RWPE2 (cell line): Measurements from ENCODE around the gene PDE4B.

Experiments used
- ATAC-seq: fragments of 200-7000 bp; cut with Tn5 transposase; 3 replicates; pipeline ENCODE4 v1.9.1; 2021; ENCODE audit warnings: low read depth
- DNase-seq: peaks from one replicate; pipeline ENCODE4 v3.0.0-alpha.2; 2020; ENCODE audit warnings: low spot score
- H3K27ac ChIP-seq: fragments of 450-650 bp; 2 replicates; pipeline ENCODE4 v1.5.1; 2017; ENCODE audit warnings: mild to moderate bottlenecking; ENCODE audit not compliant: poor library complexity, severe bottlenecking
- H3K27me3 ChIP-seq: fragments of 250-450 bp; sonication (Bioruptor Pico); 2 replicates; pipeline ENCODE4 v1.5.1; 2021; ENCODE audit warnings: mild to moderate bottlenecking, moderate library complexity; ENCODE audit not compliant: insufficient read depth, poor library complexity, severe bottlenecking
- H3K36me3 ChIP-seq: fragments of 250-450 bp; sonication (Bioruptor Pico); 2 replicates; pipeline ENCODE4 v1.5.1; 2020; ENCODE audit warnings: low read depth, mild to moderate bottlenecking, moderate library complexity
- H3K4me1 ChIP-seq: fragments of 250-450 bp; sonication (Bioruptor Pico); 2 replicates; pipeline ENCODE4 v1.5.1; 2021; ENCODE audit warnings: mild to moderate bottlenecking, moderate library complexity; ENCODE audit not compliant: insufficient read depth, poor library complexity, severe bottlenecking
- H3K4me3 ChIP-seq: fragments of 250-450 bp; sonication (Bioruptor Pico); 2 replicates; pipeline ENCODE4 v1.5.1; 2021; ENCODE audit warnings: mild to moderate bottlenecking, moderate library complexity; ENCODE audit not compliant: severe bottlenecking
- H3K9me3 ChIP-seq: fragments of 250-450 bp; sonication (Bioruptor Pico); 2 replicates; pipeline ENCODE4 v1.5.1; 2021; ENCODE audit warnings: mild to moderate bottlenecking, moderate library complexity; ENCODE audit not compliant: severe bottlenecking
- TF ChIP-seq, protein P1 (sequence below): fragments of 450-650 bp; IDR thresholded peaks from one replicate; pipeline ENCODE4 v1.5.1; 2017; ENCODE audit warnings: mild to moderate bottlenecking, moderate library complexity; ENCODE audit not compliant: poor library complexity, severe bottlenecking

PDE4B gene

DNA sequence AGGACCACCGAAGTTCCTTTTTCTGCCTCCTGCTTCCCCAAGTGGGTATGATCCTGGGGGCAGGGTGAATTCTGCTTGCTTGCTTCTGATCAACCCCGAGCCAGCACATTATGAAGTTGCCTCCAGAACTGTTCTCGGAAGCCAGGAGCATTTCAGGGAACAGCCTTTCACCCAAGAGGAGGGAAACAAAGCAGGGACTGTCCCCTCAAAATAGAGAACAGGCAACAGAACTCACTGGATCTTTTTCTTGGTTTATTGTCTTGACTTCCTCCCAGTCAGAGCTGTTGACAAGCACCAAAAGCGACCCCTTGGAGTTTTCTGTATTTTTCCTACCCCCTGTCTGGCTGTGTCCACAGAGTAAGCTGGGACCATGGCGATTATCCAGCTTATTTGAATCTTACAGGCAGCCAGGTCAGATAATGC, 482.9 kb downstream of the PDE4B start:
- DNase-seq (no peak), ATAC-seq (no peak)
- Histone ChIP-seq H3K9me3 (no peaks in the 10 kb centered on the region), H3K36me3 (no peaks in the 10 kb centered on the region), H3K27me3 (no peaks in the 10 kb centered on the region), H3K4me3 (no peak overlapping the region), H3K4me1 (peaks cover 24% of the 10 kb centered on the region), H3K27ac (no peak overlapping the region)
- TF ChIP-seq, protein P1, sequence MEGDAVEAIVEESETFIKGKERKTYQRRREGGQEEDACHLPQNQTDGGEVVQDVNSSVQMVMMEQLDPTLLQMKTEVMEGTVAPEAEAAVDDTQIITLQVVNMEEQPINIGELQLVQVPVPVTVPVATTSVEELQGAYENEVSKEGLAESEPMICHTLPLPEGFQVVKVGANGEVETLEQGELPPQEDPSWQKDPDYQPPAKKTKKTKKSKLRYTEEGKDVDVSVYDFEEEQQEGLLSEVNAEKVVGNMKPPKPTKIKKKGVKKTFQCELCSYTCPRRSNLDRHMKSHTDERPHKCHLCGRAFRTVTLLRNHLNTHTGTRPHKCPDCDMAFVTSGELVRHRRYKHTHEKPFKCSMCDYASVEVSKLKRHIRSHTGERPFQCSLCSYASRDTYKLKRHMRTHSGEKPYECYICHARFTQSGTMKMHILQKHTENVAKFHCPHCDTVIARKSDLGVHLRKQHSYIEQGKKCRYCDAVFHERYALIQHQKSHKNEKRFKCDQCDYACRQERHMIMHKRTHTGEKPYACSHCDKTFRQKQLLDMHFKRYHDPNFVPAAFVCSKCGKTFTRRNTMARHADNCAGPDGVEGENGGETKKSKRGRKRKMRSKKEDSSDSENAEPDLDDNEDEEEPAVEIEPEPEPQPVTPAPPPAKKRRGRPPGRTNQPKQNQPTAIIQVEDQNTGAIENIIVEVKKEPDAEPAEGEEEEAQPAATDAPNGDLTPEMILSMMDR: no peak

DNA sequence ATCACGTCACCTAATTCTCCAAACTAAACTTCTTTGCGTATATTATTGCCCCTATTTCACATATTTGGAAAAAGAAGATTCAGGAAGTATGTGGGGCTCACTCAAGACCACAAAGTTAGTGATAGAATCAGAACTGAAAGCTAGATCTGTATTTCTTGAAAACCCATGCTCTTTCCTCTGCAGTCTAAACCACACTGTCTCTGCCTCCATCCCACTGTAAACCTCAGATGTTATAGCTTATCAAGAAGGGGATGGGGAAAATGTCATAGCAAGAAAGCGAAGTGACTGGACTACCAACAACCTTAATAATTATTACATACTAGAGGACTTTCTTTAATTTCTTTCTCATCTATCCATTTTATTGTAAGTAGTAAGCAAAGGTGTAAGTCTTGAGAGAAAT, 483.5 kb downstream of the PDE4B start:
- no peak for DNase-seq
- Histone ChIP-seq H3K4me3 (no peak overlapping the region), H3K27me3 (no peaks in the 10 kb centered on the region), H3K4me1 (peaks cover 18% of the 10 kb centered on the region), H3K36me3 (no peaks in the 10 kb centered on the region), H3K9me3 (no peaks in the 10 kb centered on the region), H3K27ac (no peak overlapping the region)
- TF ChIP-seq, protein P1: no peak
- ATAC-seq: no peak

DNA sequence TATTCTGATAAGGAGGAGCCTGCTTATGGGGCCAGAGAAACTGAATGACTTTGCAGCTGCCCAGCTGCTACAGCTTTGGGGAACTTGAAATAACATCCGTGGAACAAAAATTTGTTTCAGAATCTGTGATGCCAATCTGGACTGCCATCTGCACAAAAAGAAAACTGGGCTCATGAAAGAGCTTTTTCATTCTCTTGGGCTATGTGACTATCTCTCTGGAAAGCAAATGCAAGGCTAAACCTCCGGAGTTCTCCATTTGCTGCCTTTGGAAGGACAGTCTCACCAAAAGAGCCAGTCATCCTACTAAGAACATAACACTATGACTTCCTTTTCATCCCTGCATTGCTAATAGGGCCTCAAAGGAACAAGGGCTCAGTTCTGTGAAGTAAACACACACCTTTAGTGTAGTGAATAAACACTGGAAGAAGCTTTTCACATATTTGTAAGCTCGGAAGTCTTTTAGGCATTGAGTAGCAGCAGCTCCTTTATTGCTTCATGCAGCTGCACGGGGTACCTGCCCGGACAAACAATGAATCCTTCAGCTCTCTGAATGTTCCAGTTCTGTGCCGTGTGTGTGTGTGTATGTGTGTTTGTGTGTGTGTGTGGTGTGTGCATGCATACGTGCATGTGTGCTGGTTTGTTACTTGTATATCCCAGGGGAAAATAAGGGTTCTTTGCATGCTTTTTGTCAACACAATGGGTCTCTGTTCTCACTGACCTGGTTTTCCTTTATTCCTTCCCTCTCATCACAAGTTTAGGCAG, 485.7 kb downstream of the PDE4B start:
- Histone ChIP-seq H3K4me3 (no peak overlapping the region), H3K4me1 (peaks cover 6% of the 10 kb centered on the region), H3K36me3 (no peaks in the 10 kb centered on the region), H3K27me3 (no peaks in the 10 kb centered on the region), H3K9me3 (no peaks in the 10 kb centered on the region), H3K27ac (no peak overlapping the region)
- TF ChIP-seq, protein P1: no peak
- ATAC-seq (no peak), DNase-seq (no peak)

DNA sequence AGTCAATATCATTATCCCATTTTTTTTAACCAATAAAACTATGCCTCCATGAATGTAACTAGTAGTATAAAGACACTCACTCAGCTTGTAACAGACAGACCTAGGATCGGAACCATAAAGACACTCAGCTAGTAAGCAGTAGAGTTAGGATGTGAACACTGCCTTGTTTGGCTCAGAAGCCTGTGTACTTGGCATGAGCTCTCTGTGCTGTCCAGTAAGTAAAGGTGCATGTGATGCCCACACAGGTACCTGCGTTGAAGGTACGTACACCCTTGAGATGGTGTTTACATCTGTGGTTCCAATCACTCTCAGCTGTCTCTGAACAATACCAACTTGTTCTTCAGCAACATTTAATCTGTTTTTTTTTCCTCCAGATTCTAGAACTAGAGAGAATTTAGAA, 489.1 kb downstream of the PDE4B start:
- H3K9me3 ChIP-seq: no peaks in the 10 kb centered on the region
- peaks cover 6% of the 10 kb centered on the region for H3K4me1 ChIP-seq
- ATAC-seq: no peak
- DNase-seq: no peak
- no peak overlapping the region for H3K4me3 ChIP-seq
- TF ChIP-seq, protein P1: no peak
- no peak overlapping the region for H3K27ac ChIP-seq
- no peaks in the 10 kb centered on the region for H3K36me3 ChIP-seq
- H3K27me3 ChIP-seq: no peaks in the 10 kb centered on the region

DNA sequence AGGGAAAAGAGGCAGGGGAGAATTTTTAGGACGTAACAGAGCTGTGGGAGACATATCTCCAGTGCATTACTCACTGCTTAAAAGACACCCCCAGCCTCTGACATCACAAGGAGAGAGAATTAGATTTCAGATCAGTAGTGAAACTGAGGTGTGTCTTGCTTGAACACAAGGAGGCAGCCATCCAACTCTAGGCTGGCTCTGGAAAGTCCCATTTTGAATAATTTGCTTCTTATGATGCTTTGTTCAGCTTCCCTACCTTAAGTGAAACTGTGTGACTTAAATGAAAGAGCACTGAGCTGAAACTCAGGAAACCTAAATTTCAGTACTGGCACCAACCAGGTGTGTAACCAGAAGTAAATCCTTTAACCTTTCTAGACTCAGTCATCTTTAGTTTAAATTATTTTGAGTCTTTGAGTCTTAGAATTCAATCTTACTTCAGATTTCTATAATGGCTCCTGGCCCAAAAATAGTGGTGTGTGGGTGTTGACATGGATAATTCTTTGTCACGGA, 489.7 kb downstream of the PDE4B start:
- peaks cover 6% of the 10 kb centered on the region for H3K4me1 ChIP-seq
- ATAC-seq (peak; percentile 63; the same call in 2 of the 3 replicates), DNase-seq (no peak)
- H3K27me3 ChIP-seq: no peaks in the 10 kb centered on the region
- H3K27ac ChIP-seq: no peak overlapping the region
- TF ChIP-seq, protein P1: no peak
- no peaks in the 10 kb centered on the region for H3K9me3 ChIP-seq
- H3K36me3 ChIP-seq: no peaks in the 10 kb centered on the region
- no peak overlapping the region for H3K4me3 ChIP-seq
